NAMALWA (cell line): Measurements from ENCODE around the gene GRM7.

Source experiments
- DNase-seq: peaks from one replicate; pipeline ENCODE4 v3.0.0-alpha.2; 2015; ENCODE audit warnings: low spot score

Gene GRM7

GRCh38 chr3:6971933-6972332 is 111.0 kb downstream of the GRM7 start:
- DNase-seq, result no peak

DNA sequence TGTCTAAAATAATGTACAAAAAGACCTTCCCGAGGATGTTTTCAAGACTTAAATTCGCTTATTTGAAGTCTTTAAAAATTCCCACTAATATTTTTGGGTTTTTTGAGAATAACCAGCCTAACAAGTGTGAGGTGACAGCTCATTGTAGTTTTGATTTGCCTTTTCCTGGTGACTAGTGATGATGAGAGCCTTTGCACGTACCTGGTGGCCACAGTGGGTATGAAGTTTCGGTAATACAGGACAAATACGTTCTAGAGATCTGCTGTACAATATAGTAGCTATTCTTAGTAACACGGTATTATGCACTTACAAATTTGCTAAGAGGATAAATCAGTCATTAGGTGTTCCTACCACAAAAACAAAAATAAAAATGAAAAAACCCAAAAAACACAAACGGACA is 124.9 kb downstream of the GRM7 start:
- DNase-seq, result no peak

DNA sequence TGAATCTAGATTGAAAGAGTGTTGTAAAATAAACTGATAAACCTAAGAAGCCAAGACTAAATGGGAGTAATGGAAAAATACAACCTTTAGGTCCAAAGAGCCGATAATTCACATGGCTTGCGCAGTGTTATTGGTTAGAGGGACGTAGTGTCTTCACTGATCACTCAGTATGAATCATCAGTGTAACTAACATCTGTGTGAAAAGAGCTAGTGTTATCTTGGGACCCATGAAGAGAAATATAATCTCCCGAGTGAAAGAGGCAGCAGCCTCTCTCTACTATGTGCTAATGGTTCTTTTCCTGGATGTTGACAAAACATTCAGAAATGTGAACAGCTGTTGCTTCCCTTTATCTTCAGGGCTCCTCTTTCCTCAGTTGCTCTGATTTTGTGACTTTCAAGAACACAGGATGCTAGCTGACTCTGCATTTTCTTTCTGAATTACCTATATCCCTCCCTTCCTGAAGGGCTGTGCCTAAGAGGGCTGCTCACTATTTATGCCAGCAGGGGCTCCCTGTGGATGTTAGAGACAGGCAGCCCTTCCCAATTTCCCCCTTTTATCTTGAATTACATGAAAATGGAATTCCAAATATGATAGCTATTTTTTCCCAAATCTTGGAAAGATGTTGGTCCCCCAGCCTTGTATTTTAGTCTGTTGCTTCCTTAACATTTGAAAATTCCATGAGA is 128.8 kb downstream of the GRM7 start:
- DNase-seq, result no peak

DNA sequence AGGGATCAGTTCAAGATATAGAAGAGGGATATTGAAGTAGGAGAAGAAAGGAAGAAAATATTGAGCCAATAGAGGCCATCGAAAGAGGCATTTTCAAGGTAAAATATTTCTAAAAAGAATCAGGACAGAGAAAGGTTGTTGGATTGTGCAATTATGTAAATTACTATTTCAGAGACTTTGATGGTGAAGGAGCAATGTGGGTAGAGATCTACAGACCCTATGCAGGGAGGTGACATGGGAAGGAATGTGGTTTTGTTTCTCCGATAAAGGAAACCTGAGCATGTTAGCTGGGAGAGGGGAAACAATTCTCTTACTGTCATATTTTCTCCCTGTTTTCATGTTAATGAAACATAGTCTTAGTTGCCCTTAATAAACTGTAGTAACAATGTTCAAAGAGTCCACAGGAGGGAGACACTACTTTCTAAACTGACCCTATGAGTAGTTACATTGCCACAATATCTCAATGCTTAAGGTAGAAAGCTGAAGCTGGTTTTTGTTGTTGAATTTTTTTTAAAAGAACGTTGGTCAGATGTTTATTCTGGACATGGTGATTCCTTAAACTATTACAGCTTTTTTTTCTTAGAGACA is 133.3 kb downstream of the GRM7 start:
- DNase-seq, result peak; percentile 32

DNA sequence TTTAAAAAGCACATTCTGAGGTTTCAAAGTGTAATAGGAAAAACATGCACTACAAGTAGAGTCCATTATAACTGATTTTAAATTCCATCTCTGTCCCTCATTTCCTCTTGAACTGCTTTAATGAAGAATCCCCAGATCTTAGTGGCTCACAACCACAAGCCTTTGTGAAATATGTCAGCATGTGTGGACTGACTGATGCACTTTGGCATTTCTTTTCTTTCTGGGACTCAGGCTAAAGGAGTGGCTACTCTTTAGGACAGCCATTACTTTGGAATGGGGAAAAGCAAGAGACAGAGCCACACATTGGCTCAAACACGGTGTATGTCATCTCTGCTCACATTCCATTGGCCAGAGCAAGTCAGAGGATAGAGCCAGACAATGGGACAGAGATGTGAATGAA is 139.6 kb downstream of the GRM7 start:
- no peak for DNase-seq

DNA sequence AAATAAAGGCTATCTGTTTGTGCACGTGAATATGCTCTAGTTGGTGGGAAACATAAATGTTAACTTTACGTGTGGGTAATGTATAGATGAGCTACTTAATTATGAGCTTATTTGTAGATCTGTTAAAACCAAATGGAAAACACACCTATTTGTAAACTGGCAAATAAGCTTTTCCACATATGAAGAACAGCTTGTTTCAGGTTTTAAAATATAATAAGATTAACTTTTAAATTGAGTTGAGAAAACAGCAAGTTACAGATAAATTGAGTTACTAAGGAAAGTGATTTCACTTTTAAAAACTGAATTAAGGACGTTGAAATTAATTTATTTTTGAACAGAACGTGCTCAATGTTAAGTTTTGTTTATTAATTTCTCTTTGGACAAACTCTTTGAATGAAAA is 140.5 kb downstream of the GRM7 start:
- DNase-seq, result no peak

GRCh38 chr3:7015683-7016440 is 154.9 kb downstream of the GRM7 start:
- DNase-seq, result no peak

- DNase-seq, result no peak
These were observed 164.8 kb downstream of the GRM7 start for GRCh38 chr3:7025581-7026300.

GRCh38 chr3:7029562-7029961 is 168.6 kb downstream of the GRM7 start:
- DNase-seq, result no peak

- DNase-seq, result no peak
These were observed 177.5 kb downstream of the GRM7 start for GRCh38 chr3:7038394-7038793.

DNA sequence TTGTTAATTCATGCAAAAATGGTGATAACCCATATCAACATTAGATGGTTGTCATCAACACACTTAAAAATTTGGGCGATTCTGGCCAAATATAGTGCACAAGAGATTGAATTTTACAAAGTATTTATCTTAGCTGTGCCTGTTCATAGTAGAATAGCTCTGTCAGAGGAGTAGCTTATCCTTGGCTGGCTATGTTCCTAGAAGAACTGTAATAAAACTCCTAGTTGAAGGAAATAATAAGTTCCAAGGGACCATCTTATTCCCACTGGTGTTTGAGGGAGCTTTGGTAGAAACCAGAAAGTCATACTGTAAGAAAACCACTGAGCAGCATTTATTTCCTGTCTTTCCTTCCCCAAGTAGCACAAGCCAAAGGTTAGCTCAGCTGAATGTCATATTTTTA is 201.8 kb downstream of the GRM7 start:
- no peak for DNase-seq

DNA sequence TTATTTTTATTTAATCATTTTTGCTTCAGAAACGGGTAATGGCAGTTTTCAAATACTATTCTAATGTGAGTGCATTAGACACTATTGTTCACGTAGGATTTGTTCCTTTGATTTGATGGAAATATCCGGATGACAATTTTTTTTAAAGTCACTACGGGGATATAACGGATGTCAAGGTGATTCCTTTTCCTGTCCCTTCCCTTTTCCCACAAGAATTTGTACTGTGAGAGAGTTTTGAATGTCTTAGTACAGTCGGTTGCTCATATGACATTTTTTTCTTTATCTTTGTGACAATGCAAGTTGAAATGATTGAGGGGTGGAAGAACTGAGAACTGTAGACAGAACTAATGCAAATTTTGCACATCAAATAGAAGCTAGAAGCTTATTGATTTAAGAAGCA is 209.5 kb downstream of the GRM7 start:
- DNase-seq, result no peak

DNA sequence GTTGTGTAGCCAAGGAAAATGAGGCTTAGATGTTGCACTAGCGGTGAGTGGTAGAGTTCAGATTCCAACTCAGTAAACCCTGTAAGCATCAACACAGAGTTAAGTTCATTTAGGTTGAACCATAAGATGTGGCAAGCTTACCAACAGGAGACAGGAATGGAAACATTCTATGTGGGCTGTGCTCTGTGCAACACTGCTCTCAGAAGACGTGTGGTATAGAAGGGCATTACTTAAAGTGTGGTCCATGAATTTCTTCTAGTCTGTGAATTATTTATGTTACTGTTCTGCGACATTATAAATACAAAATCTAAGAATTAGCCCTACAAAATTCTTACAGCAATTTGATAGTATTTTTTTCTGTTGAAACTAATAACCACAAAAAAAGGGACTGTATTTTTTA is 213.3 kb downstream of the GRM7 start:
- no peak for DNase-seq

- no peak for DNase-seq
These were observed 214.2 kb downstream of the GRM7 start for GRCh38 chr3:7075117-7075516.

DNA sequence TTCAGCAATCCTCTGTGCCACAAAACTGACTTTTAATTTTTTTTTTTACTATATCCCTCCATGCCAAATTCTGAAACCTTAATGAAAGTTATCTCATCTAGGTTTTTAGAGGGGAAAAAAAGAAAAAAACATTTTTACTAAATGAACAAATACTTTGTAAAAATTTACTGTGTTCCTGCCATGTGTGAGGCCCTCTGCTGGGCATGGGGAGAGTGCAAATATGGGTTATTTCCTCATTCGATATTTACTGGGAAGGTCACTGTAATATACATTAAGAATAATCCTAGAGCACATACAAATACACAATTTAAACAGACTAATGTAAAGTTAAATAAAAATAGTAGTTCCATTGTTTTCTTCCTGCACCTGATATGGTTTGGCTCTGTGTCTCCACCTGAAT is 215.0 kb downstream of the GRM7 start:
- DNase-seq, result peak; percentile 3

DNA sequence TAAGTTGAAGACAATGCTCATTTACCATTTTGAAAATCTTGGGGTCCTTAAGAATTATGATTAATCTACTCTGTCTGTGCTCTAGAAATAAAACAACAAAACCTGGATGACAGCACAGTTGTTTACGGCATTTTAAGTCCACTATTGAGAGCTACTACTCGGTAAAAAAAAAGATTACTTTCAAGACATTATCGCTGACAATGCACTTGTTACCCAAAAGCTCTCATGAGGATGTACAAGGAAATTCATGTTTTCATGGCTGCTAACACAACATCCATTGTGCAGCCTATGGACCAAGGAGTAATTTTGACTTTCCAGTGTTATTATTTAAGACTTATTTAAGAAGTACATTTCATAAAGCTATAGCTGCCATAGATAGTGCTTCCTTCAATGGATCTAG is 221.3 kb downstream of the GRM7 start:
- DNase-seq, result no peak

- no peak for DNase-seq
These were observed 225.5 kb downstream of the GRM7 start for GRCh38 chr3:7086417-7086816.

DNA sequence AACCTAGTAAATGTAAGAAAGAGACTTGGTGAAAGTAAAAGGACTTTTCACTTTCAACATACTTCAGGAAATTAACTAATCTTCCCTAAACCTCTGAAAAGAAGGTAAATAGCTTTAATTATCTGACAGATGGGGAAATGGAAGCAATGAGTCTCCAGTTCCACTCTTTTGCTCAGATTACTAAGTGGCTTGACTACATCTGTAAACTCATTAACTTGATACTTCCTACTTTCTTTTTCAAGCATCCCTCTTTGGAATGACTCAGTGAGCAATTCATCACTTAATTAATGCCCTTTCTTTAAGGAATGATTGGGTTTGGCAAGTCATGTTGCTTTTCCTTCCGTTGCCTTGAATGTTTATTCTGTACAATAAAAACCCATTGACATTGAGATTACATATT is 234.2 kb downstream of the GRM7 start:
- DNase-seq, result no peak

DNA sequence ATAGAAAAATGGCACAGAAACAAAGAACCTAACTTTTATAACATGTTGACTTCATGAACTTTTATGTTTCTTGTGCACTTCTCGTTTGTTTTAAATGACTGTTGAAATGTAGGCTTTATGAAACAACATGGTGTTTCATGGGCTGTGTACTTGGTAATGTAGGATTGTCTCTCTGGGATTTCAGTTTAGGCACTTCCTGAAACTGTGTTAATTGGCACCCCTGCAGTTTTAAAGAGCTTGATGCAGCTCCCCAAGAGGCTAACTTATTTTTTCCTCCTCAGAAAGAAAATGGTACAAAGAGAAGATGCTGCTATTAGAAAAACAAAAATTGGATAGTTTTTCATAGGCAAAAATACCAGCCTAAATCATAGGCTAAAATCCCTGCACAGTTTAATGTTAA is 239.2 kb downstream of the GRM7 start:
- no peak for DNase-seq

DNA sequence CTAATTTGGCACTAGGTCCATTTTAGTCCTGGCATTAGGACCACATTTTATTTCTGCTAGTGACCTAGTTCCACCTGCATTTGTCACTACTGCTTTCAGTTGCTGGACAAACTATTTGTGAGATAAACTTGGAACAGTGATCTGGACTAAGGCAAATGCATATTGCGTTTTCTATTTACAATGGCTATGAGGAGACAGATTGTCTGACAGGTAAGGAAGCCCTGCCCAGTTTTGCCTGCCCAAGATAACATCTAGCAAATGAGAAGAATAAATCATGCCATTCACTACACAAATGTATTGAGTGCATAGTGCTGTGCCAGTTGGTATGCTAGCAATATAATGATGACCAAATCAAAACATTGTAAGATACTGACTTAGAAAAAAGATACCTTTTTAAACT is 245.7 kb downstream of the GRM7 start:
- DNase-seq, result no peak

DNA sequence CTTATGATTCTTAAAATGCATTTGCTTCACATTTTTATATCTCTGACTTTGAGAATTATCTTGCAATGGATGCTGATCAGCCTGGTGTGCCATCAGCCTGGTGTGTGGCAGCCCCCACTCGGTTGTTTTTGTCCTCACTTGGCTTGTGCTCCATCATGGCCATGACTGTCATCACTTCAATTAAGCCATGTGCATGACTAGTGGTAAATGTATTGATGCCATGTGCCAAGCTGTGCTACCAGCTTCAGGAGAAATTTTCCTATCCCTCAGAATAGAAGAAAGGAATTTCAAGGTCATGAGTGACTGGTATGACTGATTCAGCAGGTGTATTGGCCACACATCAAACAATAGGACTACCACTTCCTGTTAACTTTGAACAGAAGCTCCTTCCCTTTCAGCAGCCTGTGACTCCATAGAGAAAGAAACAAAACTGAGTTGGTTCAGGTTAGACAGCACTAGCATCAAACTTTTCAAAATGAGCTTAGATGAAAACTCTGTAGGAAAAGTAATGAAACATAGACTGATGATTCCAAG is 251.7 kb downstream of the GRM7 start:
- no peak for DNase-seq

DNA sequence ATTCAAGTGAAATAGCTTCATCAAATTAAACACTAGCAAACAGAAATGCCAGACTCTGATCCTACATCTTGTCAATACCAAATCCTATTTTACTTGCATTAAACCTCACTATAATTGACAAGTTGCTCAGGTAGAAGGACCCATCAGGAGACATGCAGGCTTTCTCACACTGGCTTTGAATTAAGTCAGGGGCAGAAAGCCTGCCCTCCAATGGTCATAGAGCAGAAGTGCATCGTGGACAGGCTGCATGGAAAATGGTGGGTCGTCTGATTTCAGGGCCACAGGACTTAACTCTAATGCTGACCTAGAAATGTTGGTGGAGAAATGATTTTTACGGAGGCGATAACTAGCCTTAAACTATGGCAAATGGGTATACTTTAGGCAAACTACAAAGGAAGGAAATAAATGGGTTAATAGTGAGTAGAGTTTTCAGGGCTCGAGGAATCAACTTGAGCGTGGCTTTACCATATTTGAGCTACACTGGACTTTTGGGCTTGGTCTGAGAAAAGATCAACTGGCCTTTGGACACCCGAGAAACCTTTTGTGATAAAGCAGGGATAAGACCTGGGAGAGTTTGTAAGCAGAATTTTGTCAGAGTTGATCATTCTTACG is 283.9 kb downstream of the GRM7 start:
- peak; percentile 64 for DNase-seq
